Natural killer cell (primary cell): ENCODE data around the gene BARX1. TPM values are rescaled to one million over a fixed set of nuclear protein-coding genes. Genes with fewer than 3 reads are reported as not detected.

Experiments used
- ATAC-seq, 3 donors: fragments of 150-1000 bp in 2 of 3; fragments of 200-7000 bp in 1 of 3; cut with Tn5 transposase; 1 replicate in 1 of 3; 2 replicates in 2 of 3; pipeline ENCODE4 v1.10.0; 2021; ENCODE audit warnings: mild to moderate bottlenecking in 2 of 3, moderate library complexity in 2 of 3
- DNase-seq, 2 donors: peaks; one replicate each; pipeline versions ENCODE4 v3.0.0 to v3.0.0-alpha.2; 2013 to 2021; ENCODE audit warnings: mixed read lengths in 1 of 2
- H3K27ac ChIP-seq: one replicate; pipeline ENCODE4 v1.5.1; 2013; ENCODE audit warnings: mild to moderate bottlenecking, low read length
- H3K27me3 ChIP-seq: one replicate; pipeline ENCODE4 v1.6.1; 2013; ENCODE audit warnings: low read length; ENCODE audit not compliant: control insufficient read depth, insufficient read depth
- H3K36me3 ChIP-seq: one replicate; pipeline ENCODE4 v1.6.1; 2013; ENCODE audit warnings: low read length; ENCODE audit not compliant: control insufficient read depth, insufficient read depth
- H3K4me1 ChIP-seq: one replicate; pipeline ENCODE4 v1.6.1; 2013; ENCODE audit warnings: low read length; ENCODE audit not compliant: control insufficient read depth, insufficient read depth
- H3K4me3 ChIP-seq: one replicate; pipeline ENCODE4 v1.5.1; 2013; ENCODE audit warnings: low read length
- H3K9me3 ChIP-seq: one replicate; pipeline ENCODE4 v1.6.1; 2013; ENCODE audit warnings: low read length; ENCODE audit not compliant: control insufficient read depth, insufficient read depth
- H3K27ac Mint-ChIP-seq, 2 donors: one replicate each; pipeline ENCODE4 v1.8.0; 2022; ENCODE audit warnings: mild to moderate bottlenecking in 2 of 2, mixed read lengths in 2 of 2, moderate library complexity in 1 of 2
- H3K27me3 Mint-ChIP-seq, 2 donors: one replicate each; pipeline ENCODE4 v1.8.0; 2022; ENCODE audit warnings: low read depth in 2 of 2, mixed read lengths in 2 of 2
- H3K36me3 Mint-ChIP-seq: one replicate; pipeline ENCODE4 v1.8.0; 2022; ENCODE audit warnings: mixed read lengths
- H3K4me1 Mint-ChIP-seq, 2 donors: one replicate each; pipeline ENCODE4 v1.8.0; 2022; ENCODE audit warnings: mixed read lengths in 2 of 2
- H3K4me3 Mint-ChIP-seq: one replicate; pipeline ENCODE4 v1.8.0; 2022; ENCODE audit warnings: mild to moderate bottlenecking, moderate library complexity, mixed read lengths
- H3K9me3 Mint-ChIP-seq, 2 donors: one replicate each; pipeline ENCODE4 v1.8.0; 2022; ENCODE audit warnings: mixed read lengths in 2 of 2
- WGBS: methylation state at CpG from one replicate; pipeline ENCODE4 v1.1.7; 2013; ENCODE audit warnings: missing lambda C conversion rate; ENCODE audit not compliant: insufficient coverage; 5-methylcytosine and 5-hydroxymethylcytosine counted together
- intact Hi-C: fragments of 100-400 bp; cut with micrococcal nuclease; formaldehyde crosslinking; loops from one replicate; pipeline ENCODE4 v1.14.2; 2022
- total RNA-seq, 4 donors: library from RNA; stranded (reverse); fragments of 120-200 nt in 1 of 4; gene quantifications; one replicate each; pipeline versions ENCODE4 v1.2.3 to v1.2.4, GENCODE V29; 2013 to 2022
- TF ChIP-seq, protein P1 (sequence below): fragments of 200-600 bp; IDR thresholded peaks from one replicate; pipeline ENCODE4 v1.8.0; 2022; ENCODE audit warnings: antibody characterized with exemption

The BARX1 gene
- total RNA-seq, 3 donors from 2014 or later (not counting 1 experiment from before 2014, with no cell fraction given), result not detected

DNA sequence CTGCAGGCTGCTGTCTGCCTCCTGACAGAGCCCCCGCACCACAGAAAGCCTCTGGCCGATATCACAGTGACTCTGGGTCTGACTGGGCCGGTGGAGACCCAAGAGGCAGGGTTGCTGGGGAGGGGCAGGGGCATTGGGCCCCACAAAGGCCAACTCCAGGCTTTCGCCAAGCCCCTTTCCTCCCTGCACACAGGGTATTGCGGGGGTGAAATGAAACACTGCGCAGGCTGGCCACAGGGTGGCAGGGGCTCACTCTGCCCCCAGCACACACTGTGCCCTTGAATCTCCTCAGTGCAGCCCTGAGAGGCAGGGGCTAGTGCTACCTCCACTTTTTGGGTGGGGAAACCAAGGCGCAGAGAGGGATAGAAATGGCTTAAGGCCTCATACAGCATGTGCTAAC, 44.6 kb downstream of the BARX1 start:
- 88% methylated on average over 7 of the region's 7 CpGs for WGBS
- Mint-ChIP-seq H3K4me1 (no peaks in the 10 kb centered on the region), H3K27ac (no peak overlapping the region), H3K9me3 (no peaks in the 10 kb centered on the region), H3K4me3 (no peak overlapping the region), H3K36me3 (no peaks in the 10 kb centered on the region), H3K27me3 (peaks cover 10 to 15% of the 10 kb centered on the region in 2 donors)
- no peaks in the 10 kb centered on the region for H3K9me3 ChIP-seq
- intact Hi-C loops, result no loop called here
- H3K27me3 ChIP-seq, result no peaks in the 10 kb centered on the region
- no peaks in the 10 kb centered on the region for H3K36me3 ChIP-seq
- H3K4me1 ChIP-seq, result no peaks in the 10 kb centered on the region
- TF ChIP-seq, protein P1, sequence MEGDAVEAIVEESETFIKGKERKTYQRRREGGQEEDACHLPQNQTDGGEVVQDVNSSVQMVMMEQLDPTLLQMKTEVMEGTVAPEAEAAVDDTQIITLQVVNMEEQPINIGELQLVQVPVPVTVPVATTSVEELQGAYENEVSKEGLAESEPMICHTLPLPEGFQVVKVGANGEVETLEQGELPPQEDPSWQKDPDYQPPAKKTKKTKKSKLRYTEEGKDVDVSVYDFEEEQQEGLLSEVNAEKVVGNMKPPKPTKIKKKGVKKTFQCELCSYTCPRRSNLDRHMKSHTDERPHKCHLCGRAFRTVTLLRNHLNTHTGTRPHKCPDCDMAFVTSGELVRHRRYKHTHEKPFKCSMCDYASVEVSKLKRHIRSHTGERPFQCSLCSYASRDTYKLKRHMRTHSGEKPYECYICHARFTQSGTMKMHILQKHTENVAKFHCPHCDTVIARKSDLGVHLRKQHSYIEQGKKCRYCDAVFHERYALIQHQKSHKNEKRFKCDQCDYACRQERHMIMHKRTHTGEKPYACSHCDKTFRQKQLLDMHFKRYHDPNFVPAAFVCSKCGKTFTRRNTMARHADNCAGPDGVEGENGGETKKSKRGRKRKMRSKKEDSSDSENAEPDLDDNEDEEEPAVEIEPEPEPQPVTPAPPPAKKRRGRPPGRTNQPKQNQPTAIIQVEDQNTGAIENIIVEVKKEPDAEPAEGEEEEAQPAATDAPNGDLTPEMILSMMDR, result no peak
- no peak overlapping the region for H3K27ac ChIP-seq
- H3K4me3 ChIP-seq, result no peak overlapping the region
- no peak for DNase-seq
- no peak for ATAC-seq

DNA sequence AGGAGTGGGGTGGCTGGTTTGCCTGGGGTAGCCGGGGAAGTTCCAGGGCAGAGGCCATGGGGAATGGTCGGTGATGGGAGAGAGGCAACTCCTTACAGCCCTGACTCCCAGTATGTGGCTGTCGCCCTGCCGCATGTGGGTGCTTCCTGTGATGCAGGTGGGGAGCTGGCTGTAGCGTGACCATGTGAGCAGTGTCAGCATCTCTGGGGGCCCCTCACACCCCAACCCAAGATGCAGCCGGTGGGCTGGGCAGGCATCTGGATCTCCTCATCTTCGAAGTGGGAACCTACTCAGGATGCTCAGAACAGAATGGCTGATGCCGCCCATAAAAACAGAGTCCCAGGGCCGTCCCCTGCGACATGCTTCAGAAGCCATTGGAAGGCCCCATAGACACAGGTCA, 45.0 kb downstream of the BARX1 start:
- Histone ChIP-seq H3K27me3 (no peaks in the 10 kb centered on the region), H3K27ac (no peak overlapping the region), H3K9me3 (no peaks in the 10 kb centered on the region), H3K4me1 (no peaks in the 10 kb centered on the region), H3K36me3 (no peaks in the 10 kb centered on the region), H3K4me3 (no peak overlapping the region)
- intact Hi-C loops, result no loop called here
- Mint-ChIP-seq H3K4me3 (no peak overlapping the region), H3K9me3 (no peaks in the 10 kb centered on the region), H3K4me1 (no peaks in the 10 kb centered on the region), H3K36me3 (no peaks in the 10 kb centered on the region), H3K27me3 (peaks cover 10 to 15% of the 10 kb centered on the region in 2 donors), H3K27ac (no peak overlapping the region)
- no peak for DNase-seq
- TF ChIP-seq, protein P1, result no peak
- 90% methylated on average over 10 of the region's 10 CpGs for WGBS
- ATAC-seq, result no peak

DNA sequence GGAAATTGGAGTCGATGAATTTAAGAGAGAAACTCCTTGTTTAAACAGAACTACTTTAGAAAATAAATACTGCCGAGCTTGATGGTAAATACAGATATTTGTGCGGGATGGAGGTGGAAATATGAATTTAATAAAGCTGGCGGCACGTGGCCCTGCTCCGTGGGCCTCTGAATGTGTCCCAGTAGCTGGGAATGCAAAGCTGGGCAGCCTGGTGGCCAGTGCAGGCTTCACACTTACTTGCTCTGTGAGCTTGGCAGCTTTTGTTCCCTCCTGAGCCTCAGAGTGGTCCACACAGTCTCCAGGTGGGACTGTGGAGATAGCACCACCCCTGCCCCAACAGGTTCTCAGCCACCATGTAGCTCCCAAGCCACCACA, 45.9 kb downstream of the BARX1 start:
- 42% methylated on average over 5 of the region's 6 CpGs for WGBS
- H3K36me3 Mint-ChIP-seq, result no peaks in the 10 kb centered on the region
- no peak overlapping the region for H3K4me3 Mint-ChIP-seq
- no peaks in the 10 kb centered on the region for H3K4me1 Mint-ChIP-seq
- Histone ChIP-seq H3K27me3 (no peaks in the 10 kb centered on the region), H3K4me1 (no peaks in the 10 kb centered on the region), H3K27ac (no peak overlapping the region), H3K9me3 (no peaks in the 10 kb centered on the region), H3K36me3 (no peaks in the 10 kb centered on the region), H3K4me3 (no peak overlapping the region)
- TF ChIP-seq, protein P1, result no peak
- H3K27ac Mint-ChIP-seq, result no peak overlapping the region
- ATAC-seq (no peak), DNase-seq (no peak)
- intact Hi-C loops, result no loop called here
- H3K27me3 Mint-ChIP-seq, result peaks cover 10 to 15% of the 10 kb centered on the region in 2 donors
- no peaks in the 10 kb centered on the region for H3K9me3 Mint-ChIP-seq

DNA sequence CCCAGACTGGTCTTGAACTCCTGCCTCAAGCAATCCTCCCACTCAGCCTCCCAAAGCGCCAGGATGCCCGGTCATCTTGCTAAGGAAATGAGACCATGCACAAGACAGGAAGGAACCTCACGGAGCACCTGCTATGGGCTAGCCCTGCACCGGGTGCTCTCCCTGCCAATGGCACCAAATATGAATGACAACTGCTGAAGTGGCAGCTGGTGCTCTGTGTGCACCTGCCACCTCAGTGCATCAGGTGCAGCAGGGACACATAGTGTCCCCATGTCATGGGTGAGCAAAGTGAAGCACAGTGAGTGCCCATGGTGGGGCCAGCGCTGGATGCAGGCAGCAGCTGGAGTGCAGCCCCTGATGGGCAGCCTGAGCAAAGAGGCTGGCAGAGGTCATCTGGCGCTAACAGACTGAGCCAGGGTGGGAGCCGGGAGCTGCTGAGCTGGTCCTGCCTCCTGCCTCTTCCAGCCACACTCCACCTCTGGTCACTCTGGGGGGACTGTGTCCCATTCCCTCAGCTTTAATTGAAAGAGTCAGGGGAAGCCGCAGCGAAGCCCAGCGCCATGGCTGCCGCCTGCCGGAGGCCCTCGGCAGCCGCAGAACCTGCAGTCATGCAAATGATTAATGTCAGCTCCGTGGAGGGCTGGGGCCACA, 46.4 kb downstream of the BARX1 start:
- H3K4me3 Mint-ChIP-seq, result no peak overlapping the region
- ATAC-seq, result no peak
- H3K4me1 ChIP-seq, result no peaks in the 10 kb centered on the region
- no peaks in the 10 kb centered on the region for H3K27me3 ChIP-seq
- no peaks in the 10 kb centered on the region for H3K36me3 ChIP-seq
- peak in 1 of 2 donors; percentile 14 for DNase-seq
- 17% methylated on average over 15 of the region's 15 CpGs for WGBS
- intact Hi-C loops, result no loop called here
- H3K9me3 Mint-ChIP-seq, result no peaks in the 10 kb centered on the region
- H3K4me1 Mint-ChIP-seq, result no peaks in the 10 kb centered on the region
- H3K36me3 Mint-ChIP-seq, result no peaks in the 10 kb centered on the region
- no peak overlapping the region for H3K27ac Mint-ChIP-seq
- H3K4me3 ChIP-seq, result no peak overlapping the region
- peaks cover 10 to 15% of the 10 kb centered on the region in 2 donors for H3K27me3 Mint-ChIP-seq
- H3K9me3 ChIP-seq, result no peaks in the 10 kb centered on the region
- TF ChIP-seq, protein P1, result no peak
- H3K27ac ChIP-seq, result no peak overlapping the region
